GM10266 (cell line): ENCODE results near the gene MYO5B.

Experiments used
- DNase-seq: peaks from one replicate; pipeline ENCODE4 v3.0.0; 2012; ENCODE audit errors: extremely low spot score
- TF ChIP-seq, protein P1 (sequence below): IDR thresholded peaks from 2 replicates; pipeline ENCODE4 v1.5.1; 2012; ENCODE audit warnings: mild to moderate bottlenecking, low read depth; ENCODE audit not compliant: control insufficient read depth, insufficient read depth; ENCODE audit errors: missing control alignments

MYO5B gene

DNA sequence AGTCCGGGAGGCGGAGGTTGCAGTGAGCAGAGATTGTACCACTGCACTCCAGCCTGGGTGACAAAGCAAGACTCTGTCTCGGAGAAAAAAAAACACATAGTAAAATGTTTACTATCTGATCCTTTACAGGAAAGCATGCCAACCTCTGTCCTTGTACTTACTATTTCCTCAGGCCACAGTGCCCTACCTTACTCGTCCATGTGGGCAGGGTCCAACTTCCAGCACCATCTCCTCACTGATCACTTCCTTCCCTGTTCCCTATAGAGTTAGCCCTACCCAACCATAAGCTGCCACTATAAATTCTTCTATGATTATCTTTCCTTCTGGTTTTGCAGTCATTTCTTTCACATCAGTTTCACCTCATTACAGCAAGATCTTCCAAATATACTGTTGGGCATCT is 136.2 kb downstream of the MYO5B start:
- TF ChIP-seq, protein P1, sequence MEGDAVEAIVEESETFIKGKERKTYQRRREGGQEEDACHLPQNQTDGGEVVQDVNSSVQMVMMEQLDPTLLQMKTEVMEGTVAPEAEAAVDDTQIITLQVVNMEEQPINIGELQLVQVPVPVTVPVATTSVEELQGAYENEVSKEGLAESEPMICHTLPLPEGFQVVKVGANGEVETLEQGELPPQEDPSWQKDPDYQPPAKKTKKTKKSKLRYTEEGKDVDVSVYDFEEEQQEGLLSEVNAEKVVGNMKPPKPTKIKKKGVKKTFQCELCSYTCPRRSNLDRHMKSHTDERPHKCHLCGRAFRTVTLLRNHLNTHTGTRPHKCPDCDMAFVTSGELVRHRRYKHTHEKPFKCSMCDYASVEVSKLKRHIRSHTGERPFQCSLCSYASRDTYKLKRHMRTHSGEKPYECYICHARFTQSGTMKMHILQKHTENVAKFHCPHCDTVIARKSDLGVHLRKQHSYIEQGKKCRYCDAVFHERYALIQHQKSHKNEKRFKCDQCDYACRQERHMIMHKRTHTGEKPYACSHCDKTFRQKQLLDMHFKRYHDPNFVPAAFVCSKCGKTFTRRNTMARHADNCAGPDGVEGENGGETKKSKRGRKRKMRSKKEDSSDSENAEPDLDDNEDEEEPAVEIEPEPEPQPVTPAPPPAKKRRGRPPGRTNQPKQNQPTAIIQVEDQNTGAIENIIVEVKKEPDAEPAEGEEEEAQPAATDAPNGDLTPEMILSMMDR: no peak
- DNase-seq: no peak

DNA sequence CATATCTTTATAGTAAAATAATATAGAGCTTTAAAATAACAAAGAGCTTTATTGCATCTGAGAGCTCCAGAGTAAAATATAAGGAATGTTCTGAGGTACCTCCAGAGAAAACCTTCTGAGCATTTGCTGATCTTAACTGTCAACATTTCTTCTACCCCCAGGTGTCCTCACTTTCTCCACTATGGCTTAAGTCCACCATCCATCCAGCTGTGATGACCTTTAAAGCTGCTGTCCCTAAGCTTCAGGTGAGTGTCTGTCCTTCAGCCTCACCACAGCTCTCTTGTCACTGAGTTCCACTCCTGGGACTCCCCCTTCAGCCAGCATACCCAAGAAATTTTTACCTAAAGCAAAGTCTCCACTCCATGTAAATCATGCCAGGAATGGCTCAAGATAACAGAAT is 137.9 kb downstream of the MYO5B start:
- TF ChIP-seq, protein P1: no peak
- no peak for DNase-seq

DNA sequence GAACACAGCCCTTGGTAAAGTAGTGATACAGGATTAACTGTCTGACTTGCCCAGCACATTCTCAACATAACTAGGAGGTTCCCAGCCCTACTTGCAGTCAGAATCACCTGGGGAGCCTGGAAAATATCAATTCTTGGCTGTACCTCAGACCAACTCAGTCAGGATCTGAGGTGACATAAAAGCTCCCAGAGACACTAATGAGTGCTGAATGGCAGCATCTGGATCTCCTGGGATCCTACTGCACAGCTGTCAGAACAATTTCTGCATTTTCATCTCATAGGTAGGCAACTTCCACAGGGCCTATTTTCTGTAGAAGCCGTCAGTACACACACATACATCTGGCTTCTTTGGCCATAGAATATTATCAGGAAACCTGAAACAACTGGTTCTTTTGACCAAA is 138.8 kb downstream of the MYO5B start:
- no peak for DNase-seq
- TF ChIP-seq, protein P1: no peak

DNA sequence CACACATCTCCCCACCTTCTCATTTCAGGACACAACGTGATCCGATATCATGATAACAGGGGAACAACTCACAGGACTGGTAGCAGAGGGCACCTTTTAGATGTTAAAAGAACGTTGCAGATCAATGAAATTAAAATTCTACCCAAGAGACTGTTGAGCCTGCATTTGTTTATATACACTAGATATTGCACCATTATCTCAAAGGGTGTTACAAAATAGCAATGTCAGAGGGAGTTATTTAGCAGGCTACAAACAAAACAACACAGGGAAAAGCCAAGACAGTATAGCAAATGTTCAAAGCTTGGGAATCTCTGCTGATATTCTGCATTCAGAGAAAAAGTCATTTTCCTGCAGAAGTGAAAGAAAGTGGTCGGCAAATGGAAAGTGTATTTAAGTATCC is 139.5 kb downstream of the MYO5B start:
- TF ChIP-seq, protein P1: no peak
- no peak for DNase-seq

DNA sequence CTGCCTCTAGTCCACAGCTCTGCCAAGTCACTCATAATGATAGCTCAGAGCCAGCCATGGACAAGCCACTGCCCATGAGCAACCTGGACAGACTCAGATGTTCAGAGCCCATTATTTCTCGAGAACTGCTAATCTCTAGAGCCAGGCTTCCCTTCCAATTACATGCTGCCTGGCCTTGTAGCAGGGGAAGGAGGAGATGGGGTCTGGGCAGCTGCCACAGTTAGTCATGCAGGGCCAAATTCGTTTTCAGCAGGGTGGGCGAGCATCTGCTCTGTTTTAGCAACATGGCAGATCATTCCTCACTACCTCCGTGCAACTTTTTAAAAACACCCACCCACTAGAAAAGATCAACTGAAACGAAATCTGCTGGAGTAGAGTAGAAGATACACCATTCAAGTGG is 141.8 kb downstream of the MYO5B start:
- TF ChIP-seq, protein P1: no peak

DNA sequence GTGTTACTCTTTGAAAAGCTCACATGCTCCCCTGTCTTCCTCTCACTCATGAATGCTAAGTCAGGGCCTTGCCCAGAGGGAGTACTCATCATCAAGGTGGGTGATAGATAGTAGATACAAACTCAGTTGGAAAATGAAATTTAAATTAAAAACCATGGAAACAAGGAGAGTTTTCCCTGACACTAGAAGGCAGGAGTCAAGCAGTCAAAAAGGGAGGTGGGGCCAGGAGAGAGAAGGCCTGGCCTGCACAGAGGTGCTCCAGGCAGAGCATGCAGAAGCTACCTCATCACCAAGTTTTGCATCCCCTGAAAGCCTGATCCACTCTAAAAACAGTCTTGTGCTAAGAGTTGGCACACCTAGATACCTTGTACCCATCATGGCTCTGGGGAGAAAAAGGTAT is 143.7 kb downstream of the MYO5B start:
- peak; percentile 8 for DNase-seq
- TF ChIP-seq, protein P1: peak; percentile 19

More for the DNA sequence above, 141.8 kb downstream of the MYO5B start:
- DNase-seq: no peak

DNA sequence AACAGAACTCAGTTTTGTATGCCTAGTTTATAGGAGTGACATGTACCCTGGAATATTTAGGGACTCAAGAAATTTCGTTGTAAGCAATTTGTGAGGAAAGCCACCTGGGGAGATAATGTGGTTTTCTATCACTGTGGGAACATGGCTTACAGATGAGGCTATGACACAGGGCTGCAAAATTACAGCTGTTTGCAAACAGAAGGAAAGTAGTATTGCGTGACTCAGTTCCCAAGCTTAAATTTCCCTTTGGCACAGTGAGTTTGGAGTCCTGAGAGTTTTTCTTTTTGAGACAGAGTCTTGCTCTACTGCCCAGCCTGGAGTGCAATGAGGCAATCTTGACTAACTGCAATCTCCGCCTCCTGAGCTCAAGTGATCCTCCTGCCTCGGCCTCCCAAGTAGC is 149.8 kb downstream of the MYO5B start:
- TF ChIP-seq, protein P1: no peak
- DNase-seq: no peak
